Endothelial cell of umbilical vein (primary cell): Measurements from ENCODE around the gene PROB1. TPM values are rescaled to one million over a fixed set of nuclear protein-coding genes. Genes with fewer than 3 reads are reported as not detected.

Experiments
- BruUV-seq: library from RNA; stranded (reverse); fragments of 400-500 nt; replicated peaks from 2 replicates; lab custom pipeline; 2021; lab: Mats Ljungman, UMichigan
- CTCF ChIA-PET: fragments of 300-600, 350-600 bp; sonication (Branson Sonifier 250); formaldehyde crosslinking; loops from one replicate; lab custom pipeline; 2021; ENCODE audit warnings: antibody characterized with exemption, inconsistent platforms; lab: Charles Lee
- POLR2A ChIA-PET: fragments of 300-600, 350-600 bp; sonication (Branson Sonifier 250); formaldehyde crosslinking; loops from one replicate; lab custom pipeline; 2021; ENCODE audit warnings: antibody characterized with exemption, inconsistent platforms; lab: Charles Lee
- DNase-seq: peaks from one replicate; pipeline ENCODE4 v3.0.0-alpha.2; 2011; ENCODE audit warnings: low read depth, low spot score
- FAIRE-seq: peaks from 2 replicates; lab custom pipeline; 2011; peaks lifted over from hg19 to GRCh38; lab: Jason Lieb, UNC
- H2AFZ ChIP-seq: 2 replicates; pipeline ENCODE4 v1.6.0; 2012; ENCODE audit warnings: low read depth, low read length, control low read depth, inconsistent platforms
- H3K27ac ChIP-seq: 2 replicates; pipeline ENCODE4 v1.5.1; 2011; ENCODE audit warnings: low read depth, mild to moderate bottlenecking, control low read depth, low read length, moderate library complexity; ENCODE audit not compliant: insufficient read depth
- H3K27me3 ChIP-seq, 2 experiments: 2 replicates each; pipeline versions ENCODE4 v1.6.0 to v1.6.1; 2011; ENCODE audit warnings: low read length in 2 of 2, mixed read lengths in 1 of 2; ENCODE audit not compliant: control insufficient read depth in 2 of 2, insufficient read depth in 2 of 2
- H3K36me3 ChIP-seq, 2 experiments: 2 replicates in 1 of 2; 3 replicates in 1 of 2; pipeline ENCODE4 v1.5.1; 2011; ENCODE audit warnings: low read length in 2 of 2, mild to moderate bottlenecking in 1 of 2, moderate library complexity in 1 of 2; ENCODE audit not compliant: control insufficient read depth in 2 of 2, insufficient read depth in 2 of 2; ENCODE audit errors: extremely low read depth in 1 of 2
- H3K4me1 ChIP-seq: 3 replicates; pipeline ENCODE4 v1.5.1; 2011; ENCODE audit warnings: mild to moderate bottlenecking, low read length; ENCODE audit not compliant: control insufficient read depth, insufficient read depth; ENCODE audit errors: extremely low read depth
- H3K4me2 ChIP-seq: 2 replicates; pipeline ENCODE4 v1.6.1; 2011; ENCODE audit warnings: low read length, control low read depth, mixed read lengths; ENCODE audit not compliant: insufficient read depth
- H3K4me3 ChIP-seq, 3 experiments: fragments of 200-600 bp in 1 of 3; sonication (generic), shearing (Covaris generic) in 1 of 3; replicated peaks in 1 of 3; 2 replicates each; pipeline ENCODE4 v1.5.1; 2011 to 2016; ENCODE audit warnings: control low read depth in 3 of 3, low read length in 3 of 3, mild to moderate bottlenecking in 2 of 3, inconsistent platforms in 1 of 3, low read depth in 1 of 3, moderate library complexity in 1 of 3; ENCODE audit not compliant: insufficient read depth in 1 of 3
- H3K79me2 ChIP-seq: 2 replicates; pipeline ENCODE4 v1.6.0; 2012; ENCODE audit warnings: low read length, inconsistent platforms; ENCODE audit not compliant: control insufficient read depth, insufficient read depth
- H3K9ac ChIP-seq: replicated peaks from 2 replicates; pipeline ENCODE3; 2011; ENCODE audit warnings: low read length, control low read depth; ENCODE audit not compliant: insufficient read depth; ENCODE audit errors: extremely low read depth
- H3K9me1 ChIP-seq: replicated peaks from 3 replicates; pipeline ENCODE4 v1.6.0; 2011; ENCODE audit warnings: mild to moderate bottlenecking, low read length; ENCODE audit not compliant: control insufficient read depth, insufficient read depth; ENCODE audit errors: extremely low read depth
- H3K9me3 ChIP-seq: replicated peaks from 2 replicates; pipeline ENCODE4 v1.5.1; 2012; ENCODE audit warnings: low read length, inconsistent platforms; ENCODE audit not compliant: control insufficient read depth, insufficient read depth
- H4K20me1 ChIP-seq: replicated peaks from 2 replicates; pipeline ENCODE3; 2011; ENCODE audit warnings: mild to moderate bottlenecking, low read length; ENCODE audit not compliant: control insufficient read depth, insufficient read depth; ENCODE audit errors: extremely low read depth
- EZH2 ChIP-seq: IDR thresholded peaks from 2 replicates; pipeline ENCODE4 v1.6.1; 2012; ENCODE audit warnings: borderline replicate concordance, low read depth, mild to moderate bottlenecking, moderate library complexity, low read length, inconsistent platforms; ENCODE audit not compliant: severe bottlenecking
- FOS ChIP-seq: IDR thresholded peaks from 2 replicates; pipeline ENCODE4 v1.6.1; 2011; ENCODE audit warnings: mild to moderate bottlenecking, low read length, moderate library complexity, borderline replicate concordance; ENCODE audit not compliant: insufficient read depth
- GATA2 ChIP-seq: IDR thresholded peaks from 2 replicates; pipeline ENCODE4 v1.7.0; 2011; ENCODE audit warnings: low read depth, mild to moderate bottlenecking, moderate library complexity, mixed read lengths, low read length; ENCODE audit not compliant: insufficient read length, insufficient read depth
- JUN ChIP-seq: IDR thresholded peaks from 2 replicates; pipeline ENCODE4 v1.6.1; 2011; ENCODE audit warnings: borderline replicate concordance, low read depth; ENCODE audit not compliant: insufficient read length, insufficient read depth
- MYC ChIP-seq: IDR thresholded peaks from one replicate; pipeline ENCODE4 v1.6.1; 2011; ENCODE audit warnings: mild to moderate bottlenecking, low read depth, low read length
- POLR2A ChIP-seq: IDR thresholded peaks from 2 replicates; pipeline ENCODE4 v1.6.1; 2012; ENCODE audit warnings: low read depth, mild to moderate bottlenecking, control low read depth, low read length
- POLR2AphosphoS5 ChIP-seq: IDR thresholded peaks from 2 replicates; pipeline ENCODE4 v1.6.1; 2012; ENCODE audit warnings: low read depth, mild to moderate bottlenecking, control low read depth, low read length, moderate library complexity; ENCODE audit not compliant: insufficient read depth
- dilution Hi-C: fragments of 300-500 bp; cut with MboI; formaldehyde crosslinking; loops from one replicate; pipeline ENCODE4 v1.15.0; 2019; ENCODE audit warnings: low sequenced_read_pairs; ENCODE audit not compliant: extremely low pct_ligation_motif_present
- intact Hi-C: fragments of 100-400 bp; cut with micrococcal nuclease; formaldehyde crosslinking; loops from one replicate; pipeline ENCODE4 v1.10.0; 2022
- polyA plus RNA-seq, 4 experiments: library from polyadenylated mRNA; depleted of rRNA in 3 of 4; stranded (reverse) in 3 of 4; unstranded in 1 of 4; fragments of >200 nt; gene quantifications; 2 replicates each; pipeline versions ENCODE4 v1.2.1 to v1.2.3, GENCODE V29; 2011 to 2012; ENCODE audit warnings: missing spikeins in 1 of 4
- total RNA-seq: library from RNA; stranded (reverse); gene quantifications from 2 replicates; pipeline ENCODE4 v1.2.3, GENCODE V29; 2021
- TF ChIP-seq, protein P1 (sequence below), 2 donors: IDR thresholded peaks; 1 replicate in 1 of 2; 2 replicates in 1 of 2; pipeline ENCODE4 v1.5.1; 2011; ENCODE audit warnings: low read length in 2 of 2, mild to moderate bottlenecking in 2 of 2, moderate library complexity in 2 of 2, control low read depth in 1 of 2, inconsistent platforms in 1 of 2, low read depth in 1 of 2; ENCODE audit not compliant: insufficient read depth in 1 of 2; ENCODE audit errors: extremely low read depth in 1 of 2
- TF ChIP-seq, protein P2 (sequence below): IDR thresholded peaks from 2 replicates; pipeline ENCODE4 v1.6.1; 2011; ENCODE audit not compliant: insufficient read depth, insufficient read length

PROB1 gene
- total and polyA plus RNA-seq, 2 donors (not counting 3 experiments of a cell fraction or from before 2014, with no cell fraction given): 0.47 to 1.9 TPM

DNA sequence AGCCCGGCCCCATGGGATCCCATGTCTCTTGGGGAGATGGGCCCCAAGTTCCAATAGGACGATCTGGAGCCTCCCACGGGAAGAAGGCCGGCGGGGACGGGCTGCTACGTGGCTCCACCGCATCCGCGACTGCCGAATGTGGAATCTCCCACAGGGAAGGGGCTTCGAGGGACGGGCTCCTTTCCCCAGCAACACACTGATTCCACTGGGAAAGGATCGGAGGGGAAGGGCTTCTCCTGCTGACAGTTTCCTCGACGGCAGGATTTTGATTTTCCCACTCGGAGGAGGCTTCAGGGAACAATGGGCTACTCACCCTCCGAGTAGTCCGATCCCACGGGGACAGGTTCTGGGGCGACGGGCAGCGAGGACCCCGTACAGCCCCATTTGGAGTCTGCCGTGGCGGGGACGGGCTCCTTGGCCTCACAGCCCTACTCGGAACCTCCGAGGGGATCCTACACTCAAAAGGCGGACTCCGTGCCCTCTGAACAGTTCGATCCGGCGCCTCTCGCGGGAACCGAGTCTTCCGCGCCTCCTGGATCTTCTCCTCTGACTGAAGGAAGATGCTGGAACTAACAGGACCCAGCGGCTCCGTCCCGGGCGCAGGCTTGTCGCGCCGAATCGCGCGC is 1.3 kb downstream of the PROB1 start:
- H3K4me2 ChIP-seq: peak overlapping the region; percentile 52
- FAIRE-seq (no peak), DNase-seq (no peak)
- no peak overlapping the region for H3K9ac ChIP-seq
- no peaks in the 10 kb centered on the region for H3K36me3 ChIP-seq
- BruUV-seq: TSS peak; percentile 10
- H3K27ac ChIP-seq: no peak overlapping the region
- dilution Hi-C loops (no loop called here), intact Hi-C loops (loop anchor here (1.0 to 5.0 kb wide), 3 partner anchors 51 to 815 kb away; partner anchors contain the start of gene MATR3)
- peaks cover 6% of the 10 kb centered on the region for H3K4me1 ChIP-seq
- H3K4me3 ChIP-seq: peak overlapping the region in 2 of 3 experiments; percentile 1 to 35
- peak overlapping the region; percentile 64 for H2AFZ ChIP-seq
- H3K27me3 ChIP-seq: peaks cover 7 to 14% of the 10 kb centered on the region in 2 experiments
- POLR2A ChIA-PET: interaction anchor here (1.3 kb wide), 1 partner anchor 52 kb away, joined by 3 read pairs; the partner anchor contains the start of gene PAIP2
- H3K9me1 ChIP-seq: no peaks in the 10 kb centered on the region
- H4K20me1 ChIP-seq: no peaks in the 10 kb centered on the region
- no peaks in the 10 kb centered on the region for H3K9me3 ChIP-seq
- no peaks in the 10 kb centered on the region for H3K79me2 ChIP-seq
- no peak for TF ChIP-seq EZH2
- no peak for TF ChIP-seq POLR2AphosphoS5
- TF ChIP-seq, protein P1, sequence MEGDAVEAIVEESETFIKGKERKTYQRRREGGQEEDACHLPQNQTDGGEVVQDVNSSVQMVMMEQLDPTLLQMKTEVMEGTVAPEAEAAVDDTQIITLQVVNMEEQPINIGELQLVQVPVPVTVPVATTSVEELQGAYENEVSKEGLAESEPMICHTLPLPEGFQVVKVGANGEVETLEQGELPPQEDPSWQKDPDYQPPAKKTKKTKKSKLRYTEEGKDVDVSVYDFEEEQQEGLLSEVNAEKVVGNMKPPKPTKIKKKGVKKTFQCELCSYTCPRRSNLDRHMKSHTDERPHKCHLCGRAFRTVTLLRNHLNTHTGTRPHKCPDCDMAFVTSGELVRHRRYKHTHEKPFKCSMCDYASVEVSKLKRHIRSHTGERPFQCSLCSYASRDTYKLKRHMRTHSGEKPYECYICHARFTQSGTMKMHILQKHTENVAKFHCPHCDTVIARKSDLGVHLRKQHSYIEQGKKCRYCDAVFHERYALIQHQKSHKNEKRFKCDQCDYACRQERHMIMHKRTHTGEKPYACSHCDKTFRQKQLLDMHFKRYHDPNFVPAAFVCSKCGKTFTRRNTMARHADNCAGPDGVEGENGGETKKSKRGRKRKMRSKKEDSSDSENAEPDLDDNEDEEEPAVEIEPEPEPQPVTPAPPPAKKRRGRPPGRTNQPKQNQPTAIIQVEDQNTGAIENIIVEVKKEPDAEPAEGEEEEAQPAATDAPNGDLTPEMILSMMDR (IDR thresholded peaks at IDR 0.05; ENCODE audit: extremely low read depth in 1 of 2, insufficient read depth in 1 of 2, low read depth in 1 of 2, low read length in 2 of 2): no peak
- TF ChIP-seq JUN: no peak
- TF ChIP-seq MYC: no peak
- TF ChIP-seq FOS: no peak
- no peak for TF ChIP-seq POLR2A
- TF ChIP-seq GATA2: no peak
- TF ChIP-seq, protein P2, sequence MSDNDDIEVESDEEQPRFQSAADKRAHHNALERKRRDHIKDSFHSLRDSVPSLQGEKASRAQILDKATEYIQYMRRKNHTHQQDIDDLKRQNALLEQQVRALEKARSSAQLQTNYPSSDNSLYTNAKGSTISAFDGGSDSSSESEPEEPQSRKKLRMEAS: no peak
- CTCF ChIA-PET: interaction anchor here (1.0 to 2.1 kb wide), 4 partner anchors 9 to 120 kb away, joined by 3 to 7 read pairs (median 4); partner anchors contain the start of gene MATR3
